Adrenal gland (tissue), 5 donors: Measurements from ENCODE around the gene SPINK1.

ENCODE experiments used
- POLR2A ChIP-seq, 2 donors: fragments of 450-650 bp; IDR thresholded peaks; one replicate each; pipeline ENCODE4 v1.6.1; 2017; ENCODE audit warnings: antibody characterized with exemption in 2 of 2, mild to moderate bottlenecking in 2 of 2, moderate library complexity in 1 of 2
- TF ChIP-seq, protein P1 (sequence below), 6 experiments: fragments of 450-650 bp in 4 of 6; fragments of 200-600 bp in 2 of 6; sonication (generic) in 1 of 6; IDR thresholded peaks; 1 replicate in 5 of 6; 2 replicates in 1 of 6; pipeline versions ENCODE4 v1.5.1 to v1.8.0; 2016 to 2021; ENCODE audit warnings: antibody characterized with exemption in 6 of 6, mild to moderate bottlenecking in 2 of 6, moderate library complexity in 1 of 6
- donor health status: DM: no; HTN: no; CAD: no.

DNA sequence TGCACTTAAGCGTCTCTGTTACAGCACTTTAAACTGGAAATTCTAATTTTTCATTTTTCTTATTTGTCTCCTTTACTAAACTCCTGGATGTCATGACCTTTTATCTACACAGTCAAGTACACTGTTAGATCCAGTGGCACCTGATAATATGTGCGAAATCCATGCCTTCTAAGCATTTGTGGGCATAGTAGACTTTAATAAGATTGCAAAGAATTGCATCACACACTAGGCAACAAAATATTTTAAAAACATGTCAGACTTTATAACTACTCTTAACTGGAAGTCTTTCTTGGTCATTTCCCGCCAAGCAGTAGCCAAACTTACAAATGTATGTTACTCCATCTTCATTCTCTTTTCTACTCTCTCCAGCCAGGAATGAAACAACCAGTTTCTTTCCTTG, 5.0 kb upstream of the SPINK1 start:
- TF ChIP-seq, protein P1, sequence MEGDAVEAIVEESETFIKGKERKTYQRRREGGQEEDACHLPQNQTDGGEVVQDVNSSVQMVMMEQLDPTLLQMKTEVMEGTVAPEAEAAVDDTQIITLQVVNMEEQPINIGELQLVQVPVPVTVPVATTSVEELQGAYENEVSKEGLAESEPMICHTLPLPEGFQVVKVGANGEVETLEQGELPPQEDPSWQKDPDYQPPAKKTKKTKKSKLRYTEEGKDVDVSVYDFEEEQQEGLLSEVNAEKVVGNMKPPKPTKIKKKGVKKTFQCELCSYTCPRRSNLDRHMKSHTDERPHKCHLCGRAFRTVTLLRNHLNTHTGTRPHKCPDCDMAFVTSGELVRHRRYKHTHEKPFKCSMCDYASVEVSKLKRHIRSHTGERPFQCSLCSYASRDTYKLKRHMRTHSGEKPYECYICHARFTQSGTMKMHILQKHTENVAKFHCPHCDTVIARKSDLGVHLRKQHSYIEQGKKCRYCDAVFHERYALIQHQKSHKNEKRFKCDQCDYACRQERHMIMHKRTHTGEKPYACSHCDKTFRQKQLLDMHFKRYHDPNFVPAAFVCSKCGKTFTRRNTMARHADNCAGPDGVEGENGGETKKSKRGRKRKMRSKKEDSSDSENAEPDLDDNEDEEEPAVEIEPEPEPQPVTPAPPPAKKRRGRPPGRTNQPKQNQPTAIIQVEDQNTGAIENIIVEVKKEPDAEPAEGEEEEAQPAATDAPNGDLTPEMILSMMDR (IDR thresholded peaks at IDR 0.05), result no peak
- no peak for TF ChIP-seq POLR2A (IDR thresholded peaks at IDR 0.05)
